GM12891 (cell line): ENCODE measurements around the gene NAA16.

Source experiments
- PAX5 ChIP-seq: IDR thresholded peaks from 2 replicates; pipeline ENCODE4 v1.6.1; 2011; ENCODE audit warnings: low read length, moderate library complexity, mild to moderate bottlenecking; ENCODE audit not compliant: insufficient read depth, severe bottlenecking
- POLR2A ChIP-seq: IDR thresholded peaks from 2 replicates; pipeline ENCODE4 v1.6.1; 2011; ENCODE audit warnings: low read depth, low read length, control low read depth
- POLR2AphosphoS5 ChIP-seq: IDR thresholded peaks from 2 replicates; pipeline ENCODE4 v1.6.1; 2011; ENCODE audit warnings: low read depth, low read length, control low read depth
- POU2F2 ChIP-seq: IDR thresholded peaks from 2 replicates; pipeline ENCODE4 v1.6.1; 2011; ENCODE audit warnings: low read depth, mild to moderate bottlenecking, control low read depth, low read length, moderate library complexity
- SPI1 ChIP-seq: IDR thresholded peaks from 2 replicates; pipeline ENCODE4 v1.6.1; 2011; ENCODE audit warnings: low read depth, low read length, control low read depth
- TAF1 ChIP-seq: IDR thresholded peaks from 2 replicates; pipeline ENCODE4 v1.6.1; 2011; ENCODE audit warnings: low read depth, low read length, control low read depth

DNA sequence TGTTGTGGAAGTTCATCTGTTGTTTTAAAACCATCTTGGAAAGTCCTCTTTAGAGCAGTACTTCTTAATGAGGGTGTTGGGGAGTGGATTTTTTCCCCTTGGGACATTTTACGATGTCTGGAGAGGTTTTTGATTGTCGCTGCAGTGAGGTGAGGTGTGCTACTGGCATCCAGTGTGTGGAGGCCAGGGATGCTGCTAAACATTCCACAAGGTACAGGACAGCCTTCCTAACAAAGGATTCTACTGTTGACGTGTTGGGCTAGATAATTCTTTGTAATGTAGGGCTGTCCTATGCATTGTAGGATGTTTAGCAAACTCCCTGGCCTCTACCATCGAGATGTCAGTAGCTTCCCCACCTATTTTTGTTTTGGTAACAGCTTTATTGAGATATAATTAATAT is 33.3 kb downstream of the NAA16 start:
- TF ChIP-seq POLR2A (no peak), POLR2AphosphoS5 (no peak), TAF1 (no peak), POU2F2 (no peak), PAX5 (no peak), SPI1 (no peak)
